Neural crest cell (in vitro differentiated cells): ENCODE data around the gene ZIC1. TPM values are rescaled to one million over a fixed set of nuclear protein-coding genes. Genes with fewer than 3 reads are reported as not detected.

Experiments
- DNase-seq: peaks from one replicate; pipeline ENCODE4 v3.0.0; 2021; ENCODE audit warnings: low read depth, mixed read lengths, low spot score
- H3K27ac Mint-ChIP-seq: one replicate; pipeline ENCODE4 v1.8.0; 2021; ENCODE audit warnings: mild to moderate bottlenecking, mixed read lengths; ENCODE audit not compliant: unreplicated experiment
- H3K27me3 Mint-ChIP-seq: 2 replicates; pipeline ENCODE4 v1.8.0; 2021; ENCODE audit warnings: low read depth, mild to moderate bottlenecking, mixed read lengths
- H3K36me3 Mint-ChIP-seq: 2 replicates; pipeline ENCODE4 v1.8.0; 2021; ENCODE audit warnings: low read depth, mild to moderate bottlenecking, mixed read lengths
- H3K4me1 Mint-ChIP-seq: 2 replicates; pipeline ENCODE4 v1.8.0; 2021; ENCODE audit warnings: mixed read lengths
- H3K4me3 Mint-ChIP-seq: one replicate; pipeline ENCODE4 v1.8.0; 2021; ENCODE audit warnings: mild to moderate bottlenecking, mixed read lengths
- H3K9me3 Mint-ChIP-seq: 2 replicates; pipeline ENCODE4 v1.8.0; 2021; ENCODE audit warnings: mixed read lengths
- total RNA-seq: library from RNA; stranded (reverse); gene quantifications from 2 replicates; pipeline ENCODE4 v1.2.1, GENCODE V29; 2021
- TF ChIP-seq, protein P1 (sequence below): fragments of 200-600 bp; sonication (generic); conservative IDR thresholded peaks from 2 replicates; pipeline ENCODE4 v1.5.0; 2021; ENCODE audit warnings: antibody characterized with exemption, mild to moderate bottlenecking

Gene ZIC1
- total RNA-seq, 1 donor from 2014 or later, result 54.3 TPM

DNA sequence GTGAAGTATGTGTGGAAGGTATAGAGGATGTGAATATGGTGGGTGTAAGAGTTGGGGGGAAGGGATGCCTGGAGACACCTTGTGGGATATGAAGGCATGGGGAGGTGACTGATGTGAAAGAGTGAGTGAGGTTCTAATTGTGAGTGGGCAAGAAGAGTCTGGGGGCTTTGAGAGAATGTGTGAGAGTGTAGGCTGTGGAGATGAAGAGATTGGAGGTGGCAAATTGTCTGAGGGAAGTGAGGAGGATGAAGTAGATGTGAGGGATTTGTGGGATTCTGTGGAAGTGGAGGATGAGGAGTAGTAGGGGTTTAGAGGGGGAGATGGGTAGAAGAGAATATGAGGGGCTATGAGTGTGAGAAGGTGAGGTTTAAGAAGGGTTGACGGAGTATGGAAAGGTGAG, 44.4 kb upstream of the ZIC1 start:
- TF ChIP-seq, protein P1, sequence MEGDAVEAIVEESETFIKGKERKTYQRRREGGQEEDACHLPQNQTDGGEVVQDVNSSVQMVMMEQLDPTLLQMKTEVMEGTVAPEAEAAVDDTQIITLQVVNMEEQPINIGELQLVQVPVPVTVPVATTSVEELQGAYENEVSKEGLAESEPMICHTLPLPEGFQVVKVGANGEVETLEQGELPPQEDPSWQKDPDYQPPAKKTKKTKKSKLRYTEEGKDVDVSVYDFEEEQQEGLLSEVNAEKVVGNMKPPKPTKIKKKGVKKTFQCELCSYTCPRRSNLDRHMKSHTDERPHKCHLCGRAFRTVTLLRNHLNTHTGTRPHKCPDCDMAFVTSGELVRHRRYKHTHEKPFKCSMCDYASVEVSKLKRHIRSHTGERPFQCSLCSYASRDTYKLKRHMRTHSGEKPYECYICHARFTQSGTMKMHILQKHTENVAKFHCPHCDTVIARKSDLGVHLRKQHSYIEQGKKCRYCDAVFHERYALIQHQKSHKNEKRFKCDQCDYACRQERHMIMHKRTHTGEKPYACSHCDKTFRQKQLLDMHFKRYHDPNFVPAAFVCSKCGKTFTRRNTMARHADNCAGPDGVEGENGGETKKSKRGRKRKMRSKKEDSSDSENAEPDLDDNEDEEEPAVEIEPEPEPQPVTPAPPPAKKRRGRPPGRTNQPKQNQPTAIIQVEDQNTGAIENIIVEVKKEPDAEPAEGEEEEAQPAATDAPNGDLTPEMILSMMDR, result no peak
- Mint-ChIP-seq H3K27ac (no peak overlapping the region), H3K4me3 (no peak overlapping the region), H3K27me3 (peaks cover 98% of the 10 kb centered on the region), H3K36me3 (no peaks in the 10 kb centered on the region), H3K9me3 (no peaks in the 10 kb centered on the region), H3K4me1 (peaks cover 33% of the 10 kb centered on the region)
- no peak for DNase-seq

GRCh38 chr3:147365196-147366115, 43.7 kb upstream of the ZIC1 start:
- Mint-ChIP-seq H3K27ac (no peak overlapping the region), H3K9me3 (no peaks in the 10 kb centered on the region), H3K4me1 (peaks cover 30% of the 10 kb centered on the region), H3K27me3 (peaks cover 98% of the 10 kb centered on the region), H3K36me3 (no peaks in the 10 kb centered on the region), H3K4me3 (no peak overlapping the region)
- TF ChIP-seq, protein P1, result no peak
- no peak for DNase-seq

DNA sequence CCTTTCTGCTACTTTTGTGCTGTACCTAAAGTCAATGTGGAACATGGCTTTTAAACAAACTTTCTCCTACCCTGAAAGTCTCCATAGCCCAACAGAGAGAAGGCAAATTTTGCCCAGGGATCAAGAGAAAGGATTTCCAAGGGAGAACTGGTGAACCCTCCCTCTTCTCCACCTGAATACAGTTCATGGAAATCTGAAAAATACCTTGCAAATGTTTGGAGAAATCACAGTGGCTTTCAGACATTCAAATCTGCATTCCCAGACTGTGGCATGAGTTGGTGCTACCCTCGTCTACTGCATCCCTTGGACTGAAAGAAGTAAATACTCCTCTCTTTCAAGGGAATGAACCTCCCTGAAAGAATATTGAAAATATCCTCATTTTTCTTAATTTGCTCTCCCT, 41.5 kb upstream of the ZIC1 start:
- Mint-ChIP-seq H3K27ac (no peak overlapping the region), H3K27me3 (peaks cover 99% of the 10 kb centered on the region), H3K4me1 (peaks cover 20% of the 10 kb centered on the region), H3K36me3 (peaks cover 3% of the 10 kb centered on the region), H3K4me3 (no peak overlapping the region), H3K9me3 (no peaks in the 10 kb centered on the region)
- TF ChIP-seq, protein P1, result no peak
- DNase-seq, result no peak

DNA sequence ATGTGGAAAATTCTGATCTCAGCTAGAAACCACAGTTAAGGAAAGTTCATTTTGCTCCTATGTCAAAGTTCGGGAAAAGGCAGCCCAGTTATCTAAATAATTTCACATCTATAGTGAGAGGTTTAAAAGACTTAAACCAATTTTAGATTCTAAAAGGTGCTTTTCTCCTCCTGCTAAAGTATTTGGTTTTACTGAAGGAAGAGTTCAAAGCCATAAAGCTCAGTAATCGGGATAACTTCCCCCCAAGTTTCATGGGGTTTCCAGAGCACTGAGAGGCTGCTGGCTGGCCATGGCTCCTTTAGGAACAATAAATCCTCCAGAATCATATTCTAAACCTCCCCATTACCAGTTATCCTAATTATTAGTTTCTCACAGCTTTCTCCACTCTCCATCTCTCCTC, 41.0 kb upstream of the ZIC1 start:
- no peak for DNase-seq
- H3K27ac Mint-ChIP-seq, result no peak overlapping the region
- TF ChIP-seq, protein P1, result no peak
- no peak overlapping the region for H3K4me3 Mint-ChIP-seq
- peaks cover 4% of the 10 kb centered on the region for H3K36me3 Mint-ChIP-seq
- H3K27me3 Mint-ChIP-seq, result peaks cover 99% of the 10 kb centered on the region
- H3K9me3 Mint-ChIP-seq, result peaks cover under 1% of the 10 kb centered on the region
- peaks cover 20% of the 10 kb centered on the region for H3K4me1 Mint-ChIP-seq

DNA sequence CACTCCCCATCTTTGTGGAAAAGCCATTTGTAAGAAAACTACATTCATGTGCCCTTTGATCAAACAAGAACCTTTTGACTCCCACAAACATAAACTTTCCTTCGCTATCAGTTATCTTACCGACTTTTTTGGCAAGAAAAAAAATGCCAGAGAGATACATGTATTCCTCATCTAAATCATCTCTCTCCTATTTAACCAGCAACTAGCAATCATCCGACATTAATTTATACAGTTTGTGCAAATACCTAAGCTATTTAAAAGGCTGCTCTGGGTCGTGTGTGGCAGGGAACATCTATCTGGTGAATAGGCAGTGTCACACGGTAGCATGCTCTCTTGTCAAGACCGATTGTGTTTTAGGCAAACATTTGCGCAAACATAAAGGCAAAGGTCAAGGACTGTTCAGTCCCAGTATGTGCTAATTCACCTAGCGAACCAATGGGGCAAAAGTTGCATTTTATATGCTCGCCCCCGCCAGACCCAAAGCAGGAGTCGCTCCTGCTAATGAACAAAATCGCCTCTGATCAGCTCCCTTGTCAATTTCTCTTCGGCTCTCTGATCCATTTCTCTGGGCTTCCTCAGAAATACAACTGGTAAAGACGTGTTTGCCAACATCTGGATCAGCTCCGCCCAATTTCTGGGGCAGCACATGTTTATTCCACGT, 40.5 kb upstream of the ZIC1 start:
- H3K4me3 Mint-ChIP-seq, result no peak overlapping the region
- TF ChIP-seq, protein P1, result no peak
- H3K9me3 Mint-ChIP-seq, result peaks cover 4% of the 10 kb centered on the region
- DNase-seq, result no peak
- H3K4me1 Mint-ChIP-seq, result peaks cover 20% of the 10 kb centered on the region
- peaks cover 99% of the 10 kb centered on the region for H3K27me3 Mint-ChIP-seq
- peaks cover 6% of the 10 kb centered on the region for H3K36me3 Mint-ChIP-seq
- H3K27ac Mint-ChIP-seq, result no peak overlapping the region
